Activated T-helper 2 cell treated with anti-CD3 and anti-CD28 coated beads, Interferon-gamma antibody, Interleukin-2, Interleukin-4, amounts not matched to agents 10 μg/mL and 5 μg/mL and 100 μg/mL, durations not matched to agents 14 hours and 24 hours and 36 hours (primary cell): Measurements from ENCODE around the gene UQCRH. TPM values are rescaled to one million over a fixed set of nuclear protein-coding genes. Genes with fewer than 3 reads are reported as not detected.
A peak's percentile ranks its signal among the peaks of the same experiment; 100 is the strongest.
"Not testable (repeated sequence)": the region's sequence is repeated elsewhere in the genome, so short reads cannot be mapped to it uniquely, and the experiment has no call there.

ENCODE experiments used
- DNase-seq: peaks from one replicate; pipeline ENCODE4 v3.0.0; 2021; ENCODE audit warnings: low spot score
- H3K27ac Mint-ChIP-seq: one replicate; pipeline ENCODE4 v1.8.0; 2021; ENCODE audit warnings: mixed read lengths
- H3K27me3 Mint-ChIP-seq: one replicate; pipeline ENCODE4 v1.8.0; 2021; ENCODE audit warnings: low read depth, mixed read lengths
- H3K36me3 Mint-ChIP-seq: one replicate; pipeline ENCODE4 v1.8.0; 2021; ENCODE audit warnings: low read depth, mixed read lengths
- H3K4me1 Mint-ChIP-seq: one replicate; pipeline ENCODE4 v1.8.0; 2021; ENCODE audit warnings: low read depth, mixed read lengths
- H3K4me3 Mint-ChIP-seq: one replicate; pipeline ENCODE4 v1.8.0; 2021; ENCODE audit warnings: low read depth, mild to moderate bottlenecking, moderate library complexity, mixed read lengths
- H3K9me3 Mint-ChIP-seq: one replicate; pipeline ENCODE4 v1.8.0; 2021; ENCODE audit warnings: mixed read lengths
- intact Hi-C: fragments of 100-400 bp; cut with micrococcal nuclease; formaldehyde crosslinking; loops from one replicate; pipeline ENCODE4 v1.15.1; 2023
- total RNA-seq: library from RNA; stranded (reverse); gene quantifications from 2 replicates; pipeline ENCODE4 v1.2.3, GENCODE V29; 2022

UQCRH gene
- total RNA-seq, 1 donor from 2014 or later: 275 TPM

DNA sequence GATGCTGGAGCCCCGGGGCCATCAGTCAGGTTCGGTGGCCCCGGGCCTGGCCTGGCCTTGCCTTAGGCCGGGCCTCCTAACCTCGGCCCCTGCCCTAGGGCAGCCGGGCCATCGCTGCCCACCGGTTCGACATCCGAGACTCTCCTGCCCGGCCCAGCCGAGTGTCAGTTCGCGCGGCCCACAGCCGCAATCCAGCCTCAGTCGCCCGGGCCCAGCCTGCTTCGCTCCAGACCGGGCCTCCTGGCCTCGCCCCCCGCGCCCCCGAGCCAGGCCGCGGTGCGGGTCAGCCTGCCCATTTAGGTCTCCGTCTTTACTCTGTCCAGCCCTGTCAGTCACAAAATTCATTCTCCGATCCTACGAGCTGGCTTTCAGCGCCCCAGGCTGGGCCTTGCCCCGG is 859 bp upstream of the UQCRH start:
- H3K4me1 Mint-ChIP-seq: peaks cover 35% of the 10 kb centered on the region
- peaks cover 41% of the 10 kb centered on the region for H3K36me3 Mint-ChIP-seq
- H3K9me3 Mint-ChIP-seq: no peaks in the 10 kb centered on the region
- no peaks in the 10 kb centered on the region for H3K27me3 Mint-ChIP-seq
- peak overlapping the region; percentile 99 for H3K4me3 Mint-ChIP-seq
- peak overlapping the region; percentile 97 for H3K27ac Mint-ChIP-seq
- intact Hi-C loops: loop anchor here (1.0 to 2.0 kb wide), 3 partner anchors 38 to 55 kb away; partner anchors contain the start of genes NSUN4 and RAD54L
- peak; percentile 46 for DNase-seq

DNA sequence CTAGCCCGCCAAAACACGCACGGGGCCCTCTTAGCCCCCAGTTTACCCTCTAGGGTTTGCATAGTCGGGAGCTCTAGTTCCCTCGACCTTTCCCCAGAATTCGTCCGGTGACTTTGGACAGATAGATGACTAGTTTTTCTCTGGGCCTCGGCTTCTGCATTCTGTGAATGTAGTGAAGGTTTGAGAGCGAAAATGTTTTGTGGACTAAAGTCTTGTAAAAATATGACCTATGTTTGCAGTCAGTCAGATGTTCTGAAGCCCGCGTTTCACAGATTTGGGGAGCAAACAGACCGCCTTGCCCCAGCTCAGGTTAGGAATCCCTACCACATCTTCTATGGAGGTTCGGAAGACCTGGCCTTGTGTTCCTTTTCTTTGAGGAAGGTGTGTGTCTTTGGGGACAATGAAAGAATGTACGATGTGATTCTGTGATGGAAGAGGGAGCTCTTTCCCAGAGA is 401 bp downstream of the UQCRH start:
- peaks cover 36% of the 10 kb centered on the region for H3K4me1 Mint-ChIP-seq

DNA sequence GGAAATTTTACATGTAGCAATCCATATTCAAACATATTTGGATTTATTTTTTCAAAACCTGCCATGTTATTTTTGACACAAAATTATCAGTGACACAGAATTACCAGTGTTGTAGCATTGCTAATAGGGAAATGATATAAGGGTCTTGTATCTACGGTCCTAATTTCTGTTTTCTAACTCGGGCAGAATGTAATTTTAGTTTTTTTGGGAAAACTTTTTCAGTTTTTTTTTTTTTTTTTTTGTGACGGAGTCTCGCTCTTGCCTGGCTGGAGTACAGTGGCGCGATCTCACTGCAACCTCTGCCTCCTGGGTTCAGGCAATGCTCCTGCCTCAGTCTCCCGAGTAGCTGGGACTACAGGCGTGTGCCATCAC is 2.6 kb downstream of the UQCRH start:
- no peaks in the 10 kb centered on the region for H3K9me3 Mint-ChIP-seq
- H3K36me3 Mint-ChIP-seq: peaks cover 59% of the 10 kb centered on the region
- intact Hi-C loops: no loop called here
- H3K27me3 Mint-ChIP-seq: no peaks in the 10 kb centered on the region
- H3K27ac Mint-ChIP-seq: peak overlapping the region; percentile 22
- DNase-seq: no peak
- no peak overlapping the region for H3K4me3 Mint-ChIP-seq
- H3K4me1 Mint-ChIP-seq: peaks cover 25% of the 10 kb centered on the region

More for the DNA sequence above, 401 bp downstream of the UQCRH start:
- DNase-seq: no peak
- intact Hi-C loops: loop anchor here (1.0 to 2.0 kb wide), 3 partner anchors 36 to 57 kb away; partner anchors contain the start of genes NSUN4 and RAD54L
- Mint-ChIP-seq H3K9me3 (no peaks in the 10 kb centered on the region), H3K27ac (peak overlapping the region; percentile 97), H3K36me3 (peaks cover 49% of the 10 kb centered on the region), H3K27me3 (no peaks in the 10 kb centered on the region), H3K4me3 (peak overlapping the region; percentile 99)

DNA sequence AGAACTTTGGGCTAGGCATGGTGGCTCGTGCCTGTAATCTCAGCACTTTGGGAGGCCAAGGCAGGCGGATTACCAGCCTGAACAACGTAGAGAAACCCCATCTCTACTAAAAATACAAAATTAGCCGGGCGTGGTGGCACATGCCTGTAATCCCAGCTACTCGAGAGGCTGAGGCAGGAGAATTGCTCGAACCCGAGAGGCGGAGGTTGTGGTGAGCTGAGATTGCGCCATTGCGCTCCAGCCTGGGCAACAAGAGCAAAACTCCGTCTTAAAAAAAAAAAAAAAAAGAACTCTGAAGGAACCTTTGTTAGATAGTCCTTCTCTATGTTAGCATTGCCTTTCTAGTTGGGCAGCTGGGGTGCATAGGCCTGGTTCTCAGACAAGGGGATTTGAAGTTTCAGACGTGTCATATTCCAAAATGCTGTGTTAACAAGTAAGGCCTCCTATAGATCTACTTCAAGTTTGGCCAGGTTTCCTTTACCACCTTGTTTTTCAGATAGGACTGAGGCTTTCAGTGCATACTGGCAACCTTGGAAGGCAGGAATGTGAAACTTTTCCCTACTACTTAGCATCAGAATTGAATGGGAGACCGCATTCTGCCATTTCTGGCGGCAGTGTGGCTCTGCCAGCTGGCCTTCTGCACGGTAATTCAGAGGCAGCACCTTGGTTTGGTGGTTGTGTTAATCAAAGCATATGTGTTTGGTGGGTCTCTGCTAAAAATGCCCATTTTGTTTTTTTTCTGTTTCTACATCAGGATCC is 6.1 kb downstream of the UQCRH start:
- Mint-ChIP-seq H3K9me3 (no peaks in the 10 kb centered on the region), H3K4me1 (peaks cover 18% of the 10 kb centered on the region), H3K27ac (no peak overlapping the region), H3K27me3 (no peaks in the 10 kb centered on the region), H3K36me3 (peaks cover 72% of the 10 kb centered on the region), H3K4me3 (no peak overlapping the region)
- no peak for DNase-seq
- intact Hi-C loops: no loop called here

DNA sequence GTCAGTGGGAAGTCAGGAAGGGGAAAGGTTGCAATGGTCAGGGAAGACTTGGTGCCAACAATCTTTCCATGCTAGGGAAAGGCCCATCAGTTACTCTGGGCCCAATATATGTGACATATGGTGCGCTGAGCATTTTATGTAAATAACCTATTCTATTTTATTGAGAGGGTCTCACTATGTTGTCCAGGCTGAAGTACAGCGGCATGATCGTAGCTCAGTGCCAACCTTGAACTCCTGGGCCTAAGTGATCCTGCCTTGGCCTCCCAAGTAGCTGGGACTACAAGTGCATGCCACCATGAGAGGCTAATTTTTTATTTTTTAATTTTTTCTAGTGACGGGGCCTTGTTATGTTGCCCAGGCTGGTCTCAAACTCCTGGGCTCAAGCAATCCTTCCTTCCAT is 6.8 kb downstream of the UQCRH start:
- Mint-ChIP-seq H3K27me3 (no peaks in the 10 kb centered on the region), H3K36me3 (peaks cover 71% of the 10 kb centered on the region), H3K4me1 (peaks cover 15% of the 10 kb centered on the region), H3K9me3 (no peaks in the 10 kb centered on the region), H3K4me3 (no peak overlapping the region), H3K27ac (no peak overlapping the region)
- intact Hi-C loops: no loop called here
- no peak for DNase-seq

DNA sequence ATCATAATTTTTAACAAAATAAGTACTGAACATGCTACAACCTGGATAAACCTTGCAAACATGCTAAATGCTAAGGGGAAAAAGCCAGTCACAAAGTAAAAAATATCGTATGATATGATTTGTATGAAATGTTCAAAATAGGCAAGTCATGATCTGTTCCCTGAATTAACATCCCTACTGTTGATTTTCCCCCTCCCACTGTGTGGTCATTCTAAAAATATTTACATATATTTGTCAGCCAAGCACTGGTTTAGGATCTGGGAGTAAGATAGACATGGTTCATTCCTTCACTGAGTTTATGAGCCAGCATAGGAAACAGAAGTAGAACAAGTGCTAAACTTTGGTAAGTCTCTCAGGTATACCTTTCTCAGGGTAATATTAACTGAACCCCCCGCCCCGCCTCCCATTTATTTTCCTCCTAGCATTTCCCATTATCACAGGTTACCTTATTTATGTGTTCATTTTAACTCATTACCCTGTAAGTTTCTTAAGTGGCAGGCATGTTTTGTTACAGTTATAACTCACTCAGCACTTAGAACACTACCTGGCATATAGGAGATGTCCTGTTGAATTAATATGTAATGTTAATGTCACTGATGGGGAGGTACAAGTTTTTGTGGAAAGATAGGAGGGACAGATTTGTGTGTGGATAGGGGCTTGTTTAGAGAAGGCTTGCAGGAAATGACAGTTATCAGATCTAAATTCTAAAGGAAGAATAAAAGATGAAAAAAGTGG is 12.3 kb downstream of the UQCRH start:
- no peak overlapping the region for H3K4me3 Mint-ChIP-seq
- no peak for DNase-seq
- no peaks in the 10 kb centered on the region for H3K27me3 Mint-ChIP-seq
- no peaks in the 10 kb centered on the region for H3K9me3 Mint-ChIP-seq
- peaks cover 43% of the 10 kb centered on the region for H3K36me3 Mint-ChIP-seq
- intact Hi-C loops: no loop called here
- no peaks in the 10 kb centered on the region for H3K4me1 Mint-ChIP-seq
- H3K27ac Mint-ChIP-seq: no peak overlapping the region

DNA sequence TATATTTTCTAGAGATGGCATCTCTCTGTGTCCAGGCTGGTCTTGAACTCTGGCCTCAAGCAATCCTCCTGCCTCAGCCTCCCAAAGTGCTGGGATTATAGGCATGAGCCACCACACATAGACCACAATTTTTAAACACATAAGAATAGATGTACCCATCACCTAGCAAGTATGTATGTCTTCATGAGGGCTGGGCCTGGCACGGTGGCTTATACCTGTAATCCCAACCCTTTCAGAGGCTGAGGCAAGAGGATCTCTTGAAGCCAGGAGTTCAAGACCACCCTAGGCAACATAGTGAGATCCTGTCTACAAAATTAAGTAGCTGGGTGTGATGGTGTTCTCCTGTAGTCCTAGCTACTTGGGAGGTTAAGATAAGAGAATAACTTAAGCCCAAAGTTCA is 13.8 kb downstream of the UQCRH start:
- Mint-ChIP-seq H3K27me3 (no peaks in the 10 kb centered on the region), H3K4me1 (no peaks in the 10 kb centered on the region), H3K36me3 (peaks cover 31% of the 10 kb centered on the region), H3K9me3 (no peaks in the 10 kb centered on the region), H3K27ac (no peak overlapping the region), H3K4me3 (no peak overlapping the region)
- no peak for DNase-seq
- intact Hi-C loops: no loop called here

DNA sequence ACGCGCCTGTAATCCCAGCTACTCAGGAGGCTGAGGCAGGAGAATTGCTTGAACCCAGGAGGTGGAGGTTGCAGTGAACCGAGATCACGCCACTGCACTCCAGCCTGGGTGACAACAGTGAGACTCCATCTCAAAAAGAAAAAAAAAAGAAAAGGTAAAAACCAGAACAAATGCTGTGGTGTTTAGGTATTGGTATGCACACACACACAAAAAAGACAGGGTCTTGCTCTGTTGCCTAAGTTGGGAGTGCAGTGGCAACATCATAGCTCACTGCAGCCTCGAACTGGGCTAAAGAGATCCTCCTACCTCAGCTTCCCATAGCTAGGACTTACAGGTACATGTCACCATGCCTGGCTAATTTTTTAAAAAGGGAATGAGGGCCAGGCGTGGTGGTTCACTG is 15.8 kb downstream of the UQCRH start:
- intact Hi-C loops, H3K4me1 Mint-ChIP-seq, H3K27me3 Mint-ChIP-seq, H3K4me3 Mint-ChIP-seq, DNase-seq, H3K27ac Mint-ChIP-seq, H3K9me3 Mint-ChIP-seq: not testable (repeated sequence)
- H3K36me3 Mint-ChIP-seq: peaks cover 17% of the 10 kb centered on the region

DNA sequence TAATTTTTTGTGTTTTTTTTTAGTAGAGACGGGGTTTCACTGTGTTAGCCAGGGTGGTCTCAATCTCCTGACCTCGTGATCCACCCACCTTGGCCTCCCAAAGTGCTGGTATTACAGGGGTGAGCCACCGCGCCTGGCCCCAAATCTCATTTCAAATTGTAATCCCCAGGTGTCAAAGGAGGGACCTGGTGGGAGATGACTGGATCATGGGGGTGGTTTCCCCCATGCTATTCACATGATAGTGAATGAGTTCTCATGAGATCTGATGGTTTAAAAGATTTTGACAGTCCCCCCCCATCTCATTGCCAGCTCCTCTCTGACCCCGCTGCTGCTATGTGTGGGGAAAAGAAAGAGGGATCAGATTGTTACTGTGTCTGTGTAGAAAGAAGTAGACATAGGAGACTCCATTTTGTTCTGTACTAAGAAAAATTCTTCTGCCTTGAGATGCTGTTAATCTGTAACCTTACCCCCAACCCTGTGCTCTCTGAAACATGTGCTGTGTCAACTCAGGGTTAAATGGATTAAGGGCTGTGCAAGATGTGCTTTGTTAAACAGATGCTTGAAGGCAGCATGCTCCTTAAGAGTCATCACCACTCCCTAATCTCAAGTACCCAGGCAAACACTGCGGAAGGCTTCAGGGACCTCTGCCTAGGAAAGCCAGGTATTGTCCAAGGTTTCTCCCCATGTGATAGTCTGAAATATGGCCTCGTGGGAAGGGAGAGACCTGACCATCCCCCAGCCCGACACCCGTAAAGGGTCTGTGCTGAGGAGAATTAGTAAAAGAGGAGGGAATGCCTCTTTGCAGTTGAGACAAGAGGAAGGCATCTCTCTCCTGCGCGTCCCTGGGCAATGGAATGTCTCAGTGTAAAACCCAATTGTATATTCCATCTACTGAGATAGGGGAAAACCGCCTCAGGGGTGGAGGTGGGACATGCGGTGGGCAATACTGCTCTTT is 16.7 kb downstream of the UQCRH start:
- H3K27me3 Mint-ChIP-seq, H3K9me3 Mint-ChIP-seq, DNase-seq, intact Hi-C loops, H3K4me1 Mint-ChIP-seq, H3K4me3 Mint-ChIP-seq, H3K27ac Mint-ChIP-seq: not testable (repeated sequence)
- H3K36me3 Mint-ChIP-seq: peaks cover 10% of the 10 kb centered on the region

DNA sequence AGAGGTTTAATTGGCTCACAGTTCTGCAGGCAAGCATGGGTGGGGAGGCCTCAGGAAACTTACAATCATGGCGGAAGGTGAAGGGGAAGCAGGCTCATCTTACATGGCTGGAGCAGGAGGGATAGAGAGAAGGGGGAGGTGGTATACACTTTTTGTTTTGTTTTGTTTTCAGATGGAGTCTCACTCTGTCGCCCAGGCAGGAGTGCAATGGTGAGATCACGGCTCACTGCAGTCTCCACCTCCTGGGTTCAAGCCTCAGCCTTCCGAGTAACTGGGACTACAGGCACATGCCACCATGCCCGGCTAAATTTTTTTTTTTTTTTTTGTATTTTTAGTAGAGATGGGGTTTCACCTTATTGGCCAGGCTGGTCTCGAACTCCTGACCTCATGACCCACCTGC is 18.7 kb downstream of the UQCRH start:
- DNase-seq, H3K36me3 Mint-ChIP-seq, intact Hi-C loops, H3K4me3 Mint-ChIP-seq, H3K4me1 Mint-ChIP-seq, H3K27me3 Mint-ChIP-seq, H3K9me3 Mint-ChIP-seq, H3K27ac Mint-ChIP-seq: not testable (repeated sequence)

DNA sequence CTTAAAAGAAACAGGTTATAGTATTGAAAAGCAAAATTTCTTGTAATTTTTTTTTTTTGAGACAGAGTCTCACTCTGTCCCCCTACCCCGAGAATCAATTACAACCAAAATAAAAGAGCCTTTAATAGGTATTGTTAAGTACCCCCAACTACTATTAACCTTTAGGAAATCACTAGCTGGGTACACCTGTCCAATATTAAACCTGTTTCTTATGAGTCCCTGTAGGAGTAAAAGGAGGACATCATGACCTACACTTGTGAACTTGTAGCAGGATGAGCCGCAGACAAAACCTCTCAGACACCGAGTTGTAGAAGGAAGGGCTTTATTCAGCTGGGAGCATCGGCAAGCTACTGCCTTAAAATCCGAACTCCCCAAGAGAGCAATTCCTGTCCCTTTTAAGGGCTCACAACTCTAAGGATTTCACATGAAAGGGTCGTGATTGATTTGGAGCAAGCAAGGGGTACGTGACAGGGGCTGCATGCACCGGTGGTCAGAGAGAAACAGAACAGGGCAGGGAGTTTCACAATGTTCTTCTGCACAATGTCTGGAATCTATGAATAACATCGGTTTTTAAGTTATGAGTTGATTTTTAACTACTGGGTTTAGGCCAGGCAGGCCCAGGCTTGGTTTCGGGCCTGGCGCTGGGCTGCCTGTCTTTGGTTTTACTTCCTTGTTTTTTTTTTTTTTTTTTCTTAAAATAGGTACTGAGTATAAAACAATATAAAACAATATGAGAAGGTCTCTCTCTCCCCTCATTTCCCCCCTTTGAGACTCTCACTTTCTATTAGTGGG is 22.0 kb downstream of the UQCRH start:
- intact Hi-C loops, H3K4me1 Mint-ChIP-seq, DNase-seq, H3K9me3 Mint-ChIP-seq, H3K36me3 Mint-ChIP-seq, H3K27ac Mint-ChIP-seq, H3K27me3 Mint-ChIP-seq, H3K4me3 Mint-ChIP-seq: not testable (repeated sequence)

DNA sequence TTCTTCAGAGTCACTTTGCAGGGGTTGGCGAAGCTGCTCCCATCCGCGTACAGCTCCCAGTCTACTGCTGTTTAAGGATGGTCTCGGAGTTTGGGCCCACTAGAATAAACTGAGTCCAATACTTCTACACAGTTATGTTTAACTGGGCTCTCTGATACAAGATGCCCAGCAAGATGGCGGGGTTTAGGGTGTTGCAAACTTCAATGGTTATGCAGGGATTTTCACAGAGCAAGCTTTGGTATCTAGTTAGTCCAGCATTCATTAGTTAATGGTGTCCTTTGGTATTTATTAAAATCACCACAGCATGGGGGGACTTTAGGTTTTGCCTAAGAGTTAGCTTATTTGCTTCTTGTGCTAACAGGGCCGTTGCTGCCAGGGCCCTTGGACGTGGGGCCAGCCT is 24.7 kb downstream of the UQCRH start:
- H3K27ac Mint-ChIP-seq, H3K27me3 Mint-ChIP-seq, DNase-seq, H3K36me3 Mint-ChIP-seq, H3K9me3 Mint-ChIP-seq, intact Hi-C loops, H3K4me3 Mint-ChIP-seq, H3K4me1 Mint-ChIP-seq: not testable (repeated sequence)
